GM23248 (cell line): Measurements from ENCODE around the gene STRAP.

Source experiments
- EZH2 ChIP-seq: fragments of 200-600 bp; sonication (generic); IDR thresholded peaks from 2 replicates; pipeline ENCODE4 v1.6.1; 2018; ENCODE audit warnings: antibody characterized with exemption, mild to moderate bottlenecking; ENCODE audit not compliant: insufficient read depth, poor library complexity, severe bottlenecking
- EZH2phosphoT487 ChIP-seq: fragments of 200-600 bp; sonication (generic); IDR thresholded peaks from 2 replicates; pipeline ENCODE4 v1.6.1; 2018; ENCODE audit warnings: antibody characterized with exemption, moderate library complexity, mild to moderate bottlenecking, low read depth; ENCODE audit not compliant: insufficient read depth

DNA sequence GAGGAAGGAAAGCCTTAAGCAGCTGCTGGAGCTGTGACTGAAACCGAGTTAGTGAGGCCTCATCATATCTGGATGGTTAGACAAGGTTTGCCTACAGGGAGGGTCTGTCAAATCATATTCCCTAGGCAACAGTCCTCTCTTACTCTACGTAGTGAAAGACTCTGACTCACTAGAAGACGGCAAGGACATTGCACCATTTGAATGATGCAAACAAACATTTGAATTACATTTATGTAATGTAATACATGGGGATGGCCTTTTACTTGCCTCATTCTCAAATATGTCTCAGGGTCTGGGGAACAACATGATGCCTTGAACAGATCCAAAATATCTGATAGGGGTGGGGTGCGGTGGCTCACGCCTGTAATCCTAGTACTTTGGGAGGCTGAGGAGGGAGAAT, 29.8 kb upstream of the STRAP start:
- TF ChIP-seq EZH2 (no peak), EZH2phosphoT487 (no peak)
